Thymus (tissue), 11 donors: ENCODE results near the gene DNAJC12. TPM values are rescaled to one million over a fixed set of nuclear protein-coding genes. Genes with fewer than 3 reads are reported as not detected.
"Not testable (repeated sequence)": the region's sequence is repeated elsewhere in the genome, so short reads cannot be mapped to it uniquely, and the experiment has no call there.

Experiments used
- DNase-seq, 9 donors: peaks; one replicate each; pipeline ENCODE4 v3.0.0-alpha.2; 2013; ENCODE audit warnings: low spot score in 9 of 9, low read depth in 6 of 9, missing footprints in 1 of 9
- H3K27ac ChIP-seq, 2 donors: one replicate each; pipeline ENCODE4 v1.5.1; 2013; ENCODE audit warnings: control low read depth in 1 of 2, low read depth in 1 of 2, low read length in 1 of 2, mild to moderate bottlenecking in 1 of 2, moderate library complexity in 1 of 2
- H3K27me3 ChIP-seq, 2 donors: one replicate each; pipeline ENCODE4 v1.5.1; 2013; ENCODE audit warnings: low read length in 1 of 2; ENCODE audit not compliant: control insufficient read depth in 2 of 2, insufficient read depth in 1 of 2
- H3K36me3 ChIP-seq, 2 donors: one replicate each; pipeline ENCODE4 v1.5.1; 2013; ENCODE audit warnings: low read length in 1 of 2, mild to moderate bottlenecking in 1 of 2, moderate library complexity in 1 of 2; ENCODE audit not compliant: control insufficient read depth in 2 of 2, insufficient read depth in 2 of 2
- H3K4me1 ChIP-seq, 2 donors: one replicate each; pipeline ENCODE4 v1.5.1; 2013; ENCODE audit warnings: low read length in 2 of 2; ENCODE audit not compliant: control insufficient read depth in 2 of 2, insufficient read depth in 2 of 2
- H3K4me3 ChIP-seq, 2 donors: one replicate each; pipeline ENCODE4 v1.5.1; 2013; ENCODE audit warnings: low read length in 2 of 2, control low read depth in 1 of 2, mild to moderate bottlenecking in 1 of 2
- H3K9me3 ChIP-seq, 2 donors: one replicate each; pipeline ENCODE4 v1.5.1; 2013; ENCODE audit warnings: low read length in 1 of 2, mild to moderate bottlenecking in 1 of 2; ENCODE audit not compliant: control insufficient read depth in 2 of 2, insufficient read depth in 1 of 2
- WGBS: extraction: QIAGEN DNeasy Blood & Tissue Kit; methylation state at CpG from one replicate; pipeline ENCODE4 v1.1.7; 2013; 5-methylcytosine and 5-hydroxymethylcytosine counted together
- polyA plus RNA-seq: library from polyadenylated mRNA; stranded (reverse); fragments of 200-250 nt; gene quantifications from one replicate; pipeline ENCODE4 v1.2.3, GENCODE V29; 2013
- total RNA-seq: library from RNA; stranded (reverse); fragments of 120-200 nt; gene quantifications from one replicate; pipeline ENCODE4 v1.2.4, GENCODE V29; 2013
- donor health status: healthy.

DNAJC12 gene
- total and polyA plus RNA-seq, 2 donors = 2.2 to 4.4 TPM

GRCh38 chr10:67849331-67850011 is 11.5 kb upstream of the DNAJC12 start:
- peak overlapping the region; percentile 88 to 91 for H3K27ac ChIP-seq
- WGBS = under 1% methylated on average over 36 of the region's 36 CpGs
- H3K4me1 ChIP-seq = peaks cover 0 to 4% of the 10 kb centered on the region in 2 donors
- DNase-seq = peak; percentile 85 to 96 (median 91)
- no peaks in the 10 kb centered on the region for H3K9me3 ChIP-seq
- peak overlapping the region; percentile 62 to 83 for H3K4me3 ChIP-seq
- no peaks in the 10 kb centered on the region for H3K27me3 ChIP-seq
- no peaks in the 10 kb centered on the region for H3K36me3 ChIP-seq

- H3K27me3 ChIP-seq = no peaks in the 10 kb centered on the region
- H3K9me3 ChIP-seq = peaks cover 0 to 4% of the 10 kb centered on the region in 2 donors
- H3K4me1 ChIP-seq = no peaks in the 10 kb centered on the region
- DNase-seq = no peak
- H3K27ac ChIP-seq = no peak overlapping the region
- H3K36me3 ChIP-seq = no peaks in the 10 kb centered on the region
- 97% methylated on average over 2 of the region's 2 CpGs for WGBS
- H3K4me3 ChIP-seq = no peak overlapping the region
Observed at GRCh38 chr10:67843284-67843683, 5.3 kb upstream of the DNAJC12 start.

GRCh38 chr10:67841737-67842136 is 3.7 kb upstream of the DNAJC12 start:
- no peak for DNase-seq
- H3K27me3 ChIP-seq = no peaks in the 10 kb centered on the region
- H3K4me1 ChIP-seq = no peaks in the 10 kb centered on the region
- H3K27ac ChIP-seq = no peak overlapping the region
- H3K36me3 ChIP-seq = no peaks in the 10 kb centered on the region
- H3K9me3 ChIP-seq = peaks cover 0 to 4% of the 10 kb centered on the region in 2 donors
- no peak overlapping the region for H3K4me3 ChIP-seq

GRCh38 chr10:67839951-67840350 is 2.0 kb upstream of the DNAJC12 start:
- Histone ChIP-seq H3K27ac (no peak overlapping the region), H3K36me3 (no peaks in the 10 kb centered on the region), H3K9me3 (peaks cover 0 to 4% of the 10 kb centered on the region in 2 donors), H3K27me3 (no peaks in the 10 kb centered on the region), H3K4me1 (no peaks in the 10 kb centered on the region), H3K4me3 (no peak overlapping the region)
- WGBS = 93% methylated on average over 3 of the region's 3 CpGs
- no peak for DNase-seq

- H3K4me1 ChIP-seq, H3K27me3 ChIP-seq, H3K4me3 ChIP-seq, H3K9me3 ChIP-seq, H3K27ac ChIP-seq, DNase-seq, H3K36me3 ChIP-seq: not testable (repeated sequence)
- WGBS = 99% methylated on average over 12 of the region's 12 CpGs
Observed at GRCh38 chr10:67839511-67839910, 1.5 kb upstream of the DNAJC12 start.

- Histone ChIP-seq H3K36me3 (no peaks in the 10 kb centered on the region), H3K4me1 (no peaks in the 10 kb centered on the region), H3K27ac (no peak overlapping the region), H3K4me3 (no peak overlapping the region), H3K9me3 (peaks cover 0 to 4% of the 10 kb centered on the region in 2 donors), H3K27me3 (no peaks in the 10 kb centered on the region)
- WGBS = 94% methylated on average over 1 of the region's 1 CpG
- no peak for DNase-seq
Observed at GRCh38 chr10:67836972-67837371, 1.0 kb downstream of the DNAJC12 start.

- WGBS = 68% methylated on average over 2 of the region's 2 CpGs
- no peak for DNase-seq
- Histone ChIP-seq H3K27ac (no peak overlapping the region), H3K27me3 (no peaks in the 10 kb centered on the region), H3K9me3 (no peaks in the 10 kb centered on the region), H3K4me1 (no peaks in the 10 kb centered on the region), H3K4me3 (no peak overlapping the region), H3K36me3 (no peaks in the 10 kb centered on the region)
Observed at GRCh38 chr10:67836488-67836887, 1.5 kb downstream of the DNAJC12 start.

GRCh38 chr10:67835541-67836394 is 2.2 kb downstream of the DNAJC12 start:
- 92% methylated on average over 6 of the region's 6 CpGs for WGBS
- not testable (repeated sequence) for H3K27me3 ChIP-seq, H3K27ac ChIP-seq, H3K9me3 ChIP-seq, H3K36me3 ChIP-seq, DNase-seq, H3K4me1 ChIP-seq, H3K4me3 ChIP-seq

GRCh38 chr10:67834375-67834774 is 3.6 kb downstream of the DNAJC12 start:
- H3K27ac ChIP-seq = no peak overlapping the region
- no peaks in the 10 kb centered on the region for H3K9me3 ChIP-seq
- H3K36me3 ChIP-seq = no peaks in the 10 kb centered on the region
- WGBS = 96% methylated on average over 8 of the region's 8 CpGs
- DNase-seq = no peak
- H3K4me3 ChIP-seq = no peak overlapping the region
- no peaks in the 10 kb centered on the region for H3K4me1 ChIP-seq
- H3K27me3 ChIP-seq = no peaks in the 10 kb centered on the region
